T-helper 1 cell treated with Interleukin-12 subunit alpha and Interleukin-12 subunit beta and Interleukin-4 antibody, amounts not matched to agents 30 ng/mL and 1 ng/mL, for 36 hours (primary cell): ENCODE results near the gene IFTAP. TPM values are rescaled to one million over a fixed set of nuclear protein-coding genes. Genes with fewer than 3 reads are reported as not detected.
"Not testable (repeated sequence)": the region's sequence is repeated elsewhere in the genome, so short reads cannot be mapped to it uniquely, and the experiment has no call there.

Experiments
- intact Hi-C: fragments of 100-400 bp; cut with micrococcal nuclease; formaldehyde crosslinking; loops from one replicate; pipeline ENCODE4 v1.15.1; 2024
- total RNA-seq: library from RNA; stranded (reverse); gene quantifications from 2 replicates; pipeline ENCODE4 v1.2.3, GENCODE V29; 2022

The IFTAP gene
- total RNA-seq, 1 donor from 2014 or later = 1.1 TPM

DNA sequence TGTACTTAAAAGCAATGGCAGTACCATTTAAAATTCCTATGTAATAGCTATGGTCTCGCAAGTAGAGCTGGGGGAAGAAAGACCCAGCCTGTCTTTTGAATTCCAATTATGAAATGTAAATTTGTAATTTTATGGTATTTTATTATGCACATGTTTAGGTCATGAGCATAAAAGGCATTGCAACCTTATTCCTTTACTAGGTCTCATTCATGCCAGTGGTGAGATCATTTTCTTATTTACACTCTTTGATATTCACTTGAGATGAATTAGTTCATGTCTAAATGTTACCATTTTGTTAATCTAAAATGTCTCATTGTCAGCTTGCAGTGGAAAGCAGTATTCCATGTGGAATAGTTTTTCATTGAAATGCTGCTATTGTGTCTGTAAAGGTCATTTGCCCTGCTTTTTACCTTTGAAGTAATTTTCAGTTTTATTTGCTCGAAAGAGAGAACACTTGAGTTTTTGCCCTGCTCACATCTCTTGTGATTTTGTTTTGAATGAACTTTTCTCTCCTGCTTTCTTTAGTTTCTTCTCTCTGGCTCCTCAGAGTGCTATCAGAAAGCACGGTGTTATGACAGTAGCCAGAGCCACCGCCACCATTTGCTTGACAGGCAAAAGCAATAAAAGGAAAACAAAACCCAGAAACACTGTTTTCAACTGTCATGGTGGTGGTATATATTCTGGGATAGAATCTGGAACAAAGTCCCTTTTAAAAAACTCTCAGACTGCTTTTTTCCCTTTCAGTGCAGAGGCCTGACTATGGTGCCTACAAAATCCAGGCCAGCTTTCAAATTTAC lies 41.0 kb downstream of the IFTAP start:
- intact Hi-C loops = no loop called here

DNA sequence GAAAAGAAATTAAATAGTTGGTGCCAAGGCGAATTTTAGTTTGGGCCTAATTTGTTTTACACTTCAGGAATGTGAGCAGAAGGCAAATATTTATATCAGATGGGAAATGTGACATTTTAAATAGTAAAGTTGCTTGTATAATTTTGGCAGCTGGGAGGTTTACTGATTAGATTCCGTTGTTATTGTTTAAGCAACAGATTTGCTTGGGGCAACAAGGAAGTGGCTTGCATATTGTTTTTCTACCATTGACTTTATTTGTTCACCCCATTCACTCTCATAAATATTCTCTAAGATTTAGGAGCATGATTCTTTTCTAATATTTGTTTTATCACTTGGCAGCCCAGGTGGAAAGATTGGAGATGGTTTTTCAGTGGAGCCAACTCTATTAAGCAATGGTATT lies 44.3 kb downstream of the IFTAP start:
- intact Hi-C loops = no loop called here

DNA sequence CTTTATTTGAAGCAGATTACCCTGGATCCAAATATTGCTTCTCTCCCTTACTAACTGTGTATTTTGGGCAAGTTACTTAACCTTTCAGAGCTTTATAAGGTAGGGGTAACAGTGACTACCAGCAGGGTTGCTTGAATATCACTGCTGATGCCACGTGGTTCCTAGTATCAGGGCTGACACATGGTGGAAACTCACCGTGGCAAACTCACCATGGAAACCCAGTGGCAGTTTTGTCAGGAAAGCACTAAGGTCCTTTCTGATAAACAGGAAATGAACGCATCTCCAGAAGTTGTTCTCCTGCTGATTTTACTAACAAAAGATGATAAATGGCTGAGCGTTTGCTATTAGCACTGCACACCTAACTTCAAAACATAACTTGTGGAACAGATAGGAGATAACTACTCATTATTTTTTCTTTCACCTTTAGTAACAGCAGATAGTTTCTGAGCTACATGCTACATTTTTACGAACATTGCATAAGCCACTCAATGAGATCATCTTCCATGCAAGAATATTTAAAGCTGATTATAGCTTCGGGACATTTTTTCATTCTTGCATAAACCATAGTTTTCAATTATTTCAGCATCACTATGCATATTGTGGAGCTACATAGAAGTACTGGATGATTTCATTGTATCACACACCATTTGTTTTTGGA lies 63.4 kb downstream of the IFTAP start:
- intact Hi-C loops = no loop called here

DNA sequence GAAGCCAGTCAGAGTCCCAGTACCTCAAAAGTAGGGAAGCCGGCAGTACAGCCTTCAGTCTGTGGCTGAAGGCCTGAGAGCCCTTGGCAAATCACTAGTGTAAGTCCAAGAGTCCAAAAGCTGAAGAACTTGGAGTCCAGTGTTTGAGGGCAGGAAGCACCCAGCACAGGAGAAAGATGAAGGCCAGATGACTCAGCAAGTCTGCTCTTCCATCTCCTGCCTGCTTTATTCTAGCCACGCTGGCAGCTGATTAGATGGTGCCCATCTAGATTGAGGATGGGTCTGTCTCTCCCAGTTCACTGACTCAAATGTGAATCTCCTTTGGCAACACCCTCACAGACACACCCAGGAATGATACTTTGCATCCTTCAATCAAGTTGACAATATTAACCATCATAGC lies 67.1 kb downstream of the IFTAP start:
- intact Hi-C loops = not testable (repeated sequence)

DNA sequence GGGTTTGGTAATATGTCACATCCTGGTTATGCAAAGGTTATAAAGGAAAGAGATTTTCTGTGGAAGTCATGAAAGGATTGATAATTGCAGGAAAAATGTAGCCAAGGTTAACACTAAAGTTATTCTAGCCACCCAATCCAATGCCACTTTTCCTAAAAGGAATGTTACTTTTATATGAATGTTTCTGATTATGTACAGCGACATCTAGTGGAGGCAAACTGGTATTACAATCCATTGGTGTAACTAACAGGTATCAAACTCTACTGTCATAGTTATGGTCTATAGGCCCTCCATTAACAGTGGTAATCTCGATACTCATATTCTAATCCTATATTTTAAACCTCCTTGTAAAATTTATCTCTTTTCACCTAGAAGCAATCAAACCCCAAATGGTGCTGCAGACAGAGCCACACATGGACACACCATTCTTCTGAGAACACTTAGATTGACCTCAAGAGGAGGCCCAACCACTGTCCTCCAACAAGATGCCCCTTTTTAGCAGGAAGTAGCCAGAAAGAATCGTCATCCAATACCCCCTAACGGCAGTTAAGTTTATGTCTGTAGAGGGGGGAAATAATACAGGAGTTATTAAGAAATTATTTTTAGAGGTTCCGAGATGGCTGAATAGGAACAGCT lies 78.6 kb downstream of the IFTAP start:
- intact Hi-C loops = loop anchor here (1.0 kb wide), 3 partner anchors 74 to 381 kb away; no protein-coding TSS in a partner anchor

DNA sequence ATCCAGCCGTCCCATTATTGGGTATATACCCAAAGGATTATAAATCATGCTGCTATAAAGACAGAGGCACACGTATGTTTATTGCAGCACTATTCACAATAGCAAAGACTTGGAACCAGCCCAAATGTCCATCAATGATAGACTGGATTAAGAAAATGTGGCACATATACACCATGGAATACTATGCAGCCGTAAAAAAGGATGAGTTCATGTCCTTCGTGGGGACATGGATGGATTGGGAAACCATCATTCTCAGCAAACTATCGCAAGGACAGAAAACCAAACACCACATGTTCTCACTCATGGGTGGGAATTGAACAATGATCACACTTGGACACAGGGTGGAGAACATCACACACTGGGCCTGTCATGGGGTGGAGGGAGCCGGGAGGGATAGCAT lies 85.2 kb downstream of the IFTAP start:
- intact Hi-C loops = not testable (repeated sequence)

DNA sequence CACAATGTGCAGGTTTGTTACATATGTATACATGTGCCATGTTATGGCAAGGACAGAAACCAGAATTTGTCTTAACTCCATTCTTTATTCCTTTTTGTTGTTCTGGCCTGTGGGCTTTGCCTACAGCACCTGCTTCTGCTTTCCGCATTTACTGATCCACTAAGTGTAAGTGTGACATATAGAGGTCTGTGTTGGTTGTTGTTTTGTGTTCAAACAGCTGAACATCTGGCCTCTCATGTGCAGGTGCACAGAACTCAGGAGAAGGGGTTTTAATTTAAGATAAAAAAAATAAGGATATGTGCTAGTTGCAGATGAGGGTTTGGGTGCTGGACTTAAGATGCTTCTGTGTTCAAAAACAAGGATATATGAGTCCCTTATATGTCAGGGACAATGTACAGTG lies 89.5 kb downstream of the IFTAP start:
- intact Hi-C loops = no loop called here

DNA sequence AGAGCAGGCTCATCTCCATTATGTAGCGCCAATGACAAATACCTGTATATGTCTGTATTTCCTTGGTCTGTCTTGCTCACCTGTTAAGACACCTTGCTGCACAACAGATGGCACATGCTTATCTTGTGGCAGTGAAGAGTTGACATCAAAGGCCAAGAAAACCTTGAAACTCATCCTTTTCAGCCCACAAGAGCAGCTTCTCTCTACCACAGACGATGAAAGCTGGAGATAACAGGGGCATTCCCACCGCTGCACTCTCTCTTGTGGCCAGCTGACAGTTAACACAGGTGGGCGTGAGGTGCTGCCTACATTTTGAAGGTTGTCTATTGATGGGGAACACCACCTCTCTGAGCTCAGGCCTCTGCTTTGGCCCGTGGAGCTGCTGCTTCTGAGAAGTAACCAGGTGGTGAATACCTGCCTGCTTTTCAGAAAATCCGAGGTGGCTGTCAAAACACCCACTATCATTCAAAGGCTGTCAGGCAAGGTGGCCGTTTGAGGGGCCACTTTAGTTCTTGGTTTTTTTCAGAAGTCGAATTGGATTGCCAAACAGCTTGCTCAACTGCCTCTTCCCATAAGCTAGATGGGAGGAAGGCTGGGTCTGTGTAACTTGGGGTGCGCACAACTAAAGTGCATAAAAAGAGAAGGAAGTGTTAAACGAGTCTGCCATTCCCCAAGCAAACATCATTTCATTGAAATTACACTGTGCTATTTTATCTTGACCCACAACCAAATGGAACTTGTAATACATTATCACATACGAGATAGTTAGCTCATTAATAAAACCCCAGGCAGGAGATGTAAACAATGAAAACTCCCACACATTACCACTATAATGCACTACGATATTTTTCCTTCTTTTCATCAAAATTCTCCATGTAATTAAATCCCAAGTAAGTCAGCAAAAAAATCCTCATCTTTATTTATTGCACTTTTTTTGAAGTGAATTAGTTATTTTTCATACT lies 90.8 kb downstream of the IFTAP start:
- intact Hi-C loops = no loop called here

DNA sequence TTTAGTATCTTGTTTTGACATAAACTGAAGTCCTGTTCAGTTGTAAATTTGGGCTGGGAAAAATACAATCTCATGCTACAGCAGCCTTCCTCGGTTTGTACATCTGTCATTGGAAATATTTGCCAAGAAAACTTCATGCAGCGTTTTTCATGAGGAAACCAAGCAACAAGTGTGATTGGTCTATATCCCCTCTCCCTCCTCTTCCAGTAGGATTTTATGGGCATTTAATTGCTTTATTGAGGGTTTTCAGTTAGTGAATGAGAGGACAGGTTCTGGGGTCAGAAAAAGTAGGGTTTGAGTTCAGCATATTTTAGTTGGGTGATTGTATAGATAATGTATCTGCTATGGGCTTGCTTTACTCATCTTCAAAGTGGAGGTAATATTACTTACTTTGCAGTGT lies 93.8 kb downstream of the IFTAP start:
- intact Hi-C loops = no loop called here

DNA sequence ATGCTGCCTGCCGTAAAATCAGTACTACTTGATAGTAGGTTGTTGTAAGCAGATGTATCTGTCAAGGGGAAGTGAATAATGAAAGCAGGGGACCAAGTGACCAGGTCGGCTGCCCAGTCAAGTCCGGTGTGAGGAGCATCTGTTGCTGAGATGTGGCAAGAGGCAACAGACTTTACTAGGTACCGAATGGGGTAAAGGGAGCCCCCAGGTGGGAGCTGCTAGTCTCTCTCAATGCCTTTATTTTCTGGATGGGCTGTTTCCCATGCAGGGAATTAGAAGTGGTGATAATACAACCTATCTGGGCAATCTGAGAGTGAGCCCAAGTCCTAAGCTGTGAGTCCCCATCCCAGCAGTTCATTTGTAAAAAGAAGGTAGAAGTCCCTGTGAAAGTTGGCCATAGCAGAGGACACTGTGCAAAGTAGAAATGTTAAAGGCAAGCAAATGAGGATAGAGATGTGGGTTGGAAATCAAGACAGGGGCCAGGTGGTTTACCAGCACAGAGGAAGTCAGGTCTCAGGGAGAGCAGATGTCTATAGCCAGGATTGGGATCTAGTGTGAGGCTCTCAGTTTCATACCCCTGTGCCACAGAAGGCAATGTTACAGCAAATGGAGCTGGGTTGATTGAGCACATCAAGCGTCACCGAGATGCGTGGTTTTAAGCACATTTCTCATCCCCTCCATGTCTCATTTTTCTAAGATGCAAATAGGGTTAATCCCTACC lies 94.4 kb downstream of the IFTAP start:
- intact Hi-C loops = no loop called here

DNA sequence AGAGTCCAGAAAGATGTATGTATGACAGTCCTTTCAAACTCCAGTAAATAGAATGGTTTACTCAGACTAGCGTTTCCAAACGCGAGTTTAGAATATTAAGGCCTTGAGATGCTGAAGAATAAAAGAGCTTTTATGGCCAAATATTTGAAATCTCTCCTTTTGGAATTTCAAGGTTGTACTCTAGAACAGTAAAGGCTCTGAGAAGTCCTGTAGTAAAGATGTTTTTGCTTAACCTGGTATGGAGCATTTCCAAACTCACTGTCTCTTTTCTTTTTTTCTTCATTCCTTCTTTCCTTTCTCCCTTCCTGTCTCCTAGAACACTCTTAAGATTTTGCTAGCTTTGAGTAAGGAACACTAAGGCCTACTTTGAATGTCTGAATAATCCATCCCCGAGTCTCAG lies 95.1 kb downstream of the IFTAP start:
- intact Hi-C loops = no loop called here

DNA sequence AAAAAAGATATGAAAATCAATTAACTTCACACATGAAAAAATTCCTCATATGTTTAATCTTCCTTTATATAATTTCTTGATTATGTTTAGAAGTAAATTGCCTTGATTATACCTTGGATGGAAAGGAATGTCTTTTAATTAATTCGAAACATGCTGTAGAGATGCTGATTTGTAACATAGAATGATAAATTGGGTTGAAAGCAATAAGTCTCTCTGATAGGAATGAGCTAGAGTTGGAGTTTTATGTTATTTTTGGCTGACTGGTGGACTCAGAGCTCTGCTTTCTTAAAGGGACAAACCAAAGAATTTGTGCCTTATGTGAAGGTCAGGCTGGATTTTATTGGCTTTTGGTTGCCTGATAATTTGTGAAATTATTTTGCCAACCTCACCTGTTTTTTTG lies 98.4 kb downstream of the IFTAP start:
- intact Hi-C loops = no loop called here

DNA sequence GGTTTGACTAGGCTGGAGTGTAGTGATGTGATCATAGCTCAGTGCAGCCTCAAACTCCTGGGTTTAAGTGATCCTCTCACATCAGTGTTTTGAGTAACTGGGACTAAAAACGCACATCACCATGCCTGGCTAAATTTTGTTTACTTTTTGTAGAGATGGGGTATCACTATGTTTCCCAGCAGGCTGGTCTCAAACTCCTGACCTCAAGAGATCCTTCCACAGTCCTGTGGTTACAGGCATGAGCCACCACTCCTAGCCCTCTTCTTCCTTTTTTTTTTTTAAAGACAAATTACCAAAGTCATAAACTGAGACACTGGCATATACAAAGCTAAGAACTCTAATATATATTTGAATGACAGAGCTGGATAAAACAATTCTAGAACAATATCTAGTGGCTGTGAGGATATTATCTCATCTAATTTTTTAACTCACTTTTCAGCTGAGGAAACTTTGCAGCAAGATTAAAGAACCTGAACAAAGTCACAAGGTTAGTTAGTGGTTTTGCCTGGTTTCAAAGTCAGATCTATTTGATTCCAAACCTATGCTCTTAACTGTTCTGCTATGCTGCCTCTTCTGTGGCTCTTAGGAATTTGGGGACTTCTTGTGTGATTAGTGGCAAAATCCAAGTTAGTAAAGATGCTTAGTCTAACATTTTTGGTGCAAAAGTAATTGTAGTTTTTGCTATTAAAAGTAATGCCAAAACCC lies 99.0 kb downstream of the IFTAP start:
- intact Hi-C loops = no loop called here

DNA sequence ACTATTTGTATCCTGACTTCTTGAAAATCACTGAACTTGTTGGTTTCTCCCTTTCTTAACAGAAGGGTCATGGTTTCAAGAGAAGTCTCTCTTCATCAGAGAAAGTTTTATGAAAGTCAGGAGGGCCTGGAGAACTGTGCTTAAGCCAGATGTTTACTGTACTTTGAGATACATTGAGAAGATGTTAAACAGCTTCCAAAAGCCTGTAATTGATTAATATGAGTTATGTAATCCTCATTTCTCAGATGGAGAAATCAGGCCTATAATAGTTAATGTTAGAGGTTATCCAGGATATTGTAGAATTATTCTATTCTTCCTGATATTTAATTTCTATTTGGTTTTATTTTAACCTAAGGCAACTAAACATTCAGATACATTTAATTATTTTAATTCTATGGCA lies 100.8 kb downstream of the IFTAP start:
- intact Hi-C loops = no loop called here

DNA sequence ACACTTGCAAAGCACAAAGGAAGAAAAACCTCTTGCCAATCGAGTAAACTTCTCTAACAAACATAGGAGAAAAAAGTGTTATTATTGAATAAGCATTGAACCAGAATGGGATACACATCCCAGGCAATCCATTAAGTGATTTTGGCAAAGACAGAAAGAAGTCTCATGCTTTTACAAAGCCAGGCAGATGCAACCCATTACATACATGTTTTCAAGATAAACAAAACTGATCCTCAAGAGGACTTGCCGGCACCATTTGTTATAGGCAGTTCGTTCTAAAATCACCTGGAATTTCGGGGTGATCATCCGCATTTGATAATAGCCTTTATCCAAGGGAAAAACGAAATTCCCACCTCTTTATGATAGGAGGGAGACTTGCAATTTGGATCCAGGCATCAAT lies 101.3 kb downstream of the IFTAP start:
- intact Hi-C loops = no loop called here

DNA sequence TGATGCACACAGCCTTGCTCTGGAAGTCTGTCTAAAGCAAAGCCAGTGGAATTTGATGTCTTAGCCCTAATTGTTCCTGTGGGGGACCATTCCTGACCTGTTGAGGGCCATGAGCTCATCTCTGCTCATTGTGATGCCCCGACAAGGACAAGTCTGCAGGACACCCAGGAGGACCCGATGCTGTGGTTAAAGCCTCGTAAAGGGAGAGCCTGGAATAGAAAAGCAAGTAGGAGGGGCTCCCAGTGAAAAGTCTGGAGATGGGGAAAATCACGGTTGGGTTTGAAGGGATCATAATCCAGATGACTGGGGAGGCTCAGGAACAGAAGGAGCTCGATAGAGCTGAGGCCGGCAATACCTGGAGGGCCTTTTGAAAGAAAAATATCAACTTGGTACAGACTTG lies 102.2 kb downstream of the IFTAP start:
- intact Hi-C loops = no loop called here

DNA sequence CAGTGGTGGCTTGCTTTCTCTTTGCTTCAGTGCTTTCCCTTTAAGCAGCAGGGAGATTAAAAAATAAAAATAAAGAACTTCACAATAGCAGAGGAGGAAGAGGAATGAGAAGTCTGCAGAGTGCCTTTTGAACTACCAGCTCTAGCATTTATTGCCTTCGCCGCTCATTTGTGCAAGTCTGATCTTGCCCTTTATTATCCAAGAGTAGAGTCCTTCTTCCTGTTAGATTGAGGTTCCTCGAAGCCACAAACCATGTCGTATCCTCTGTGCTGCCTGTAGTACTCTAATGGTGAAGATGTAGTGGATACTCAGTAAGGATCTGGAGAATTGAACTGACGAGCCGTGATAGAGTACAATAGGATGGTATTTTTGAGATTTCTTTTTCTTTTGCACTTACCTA lies 105.0 kb downstream of the IFTAP start:
- intact Hi-C loops = no loop called here

DNA sequence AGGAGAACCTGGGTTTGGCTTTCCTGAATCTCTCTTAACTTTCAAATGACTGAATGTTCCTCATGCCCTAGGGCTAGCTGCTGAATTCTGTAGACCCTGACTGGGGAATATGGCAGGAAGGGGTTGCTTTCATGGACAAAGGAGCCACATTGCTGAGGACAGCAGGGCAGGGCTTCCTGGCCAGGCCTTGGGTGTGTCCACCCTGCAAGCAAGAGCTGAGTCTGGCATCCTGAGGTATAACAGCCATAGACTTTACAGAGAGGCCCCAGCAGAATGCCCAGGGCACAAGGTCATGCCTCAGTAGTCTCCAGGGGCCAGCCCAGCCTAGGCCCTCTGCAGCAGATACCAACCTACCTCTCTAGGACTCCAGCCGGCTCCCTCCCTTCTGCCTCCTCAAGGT lies 105.9 kb downstream of the IFTAP start:
- intact Hi-C loops = no loop called here

DNA sequence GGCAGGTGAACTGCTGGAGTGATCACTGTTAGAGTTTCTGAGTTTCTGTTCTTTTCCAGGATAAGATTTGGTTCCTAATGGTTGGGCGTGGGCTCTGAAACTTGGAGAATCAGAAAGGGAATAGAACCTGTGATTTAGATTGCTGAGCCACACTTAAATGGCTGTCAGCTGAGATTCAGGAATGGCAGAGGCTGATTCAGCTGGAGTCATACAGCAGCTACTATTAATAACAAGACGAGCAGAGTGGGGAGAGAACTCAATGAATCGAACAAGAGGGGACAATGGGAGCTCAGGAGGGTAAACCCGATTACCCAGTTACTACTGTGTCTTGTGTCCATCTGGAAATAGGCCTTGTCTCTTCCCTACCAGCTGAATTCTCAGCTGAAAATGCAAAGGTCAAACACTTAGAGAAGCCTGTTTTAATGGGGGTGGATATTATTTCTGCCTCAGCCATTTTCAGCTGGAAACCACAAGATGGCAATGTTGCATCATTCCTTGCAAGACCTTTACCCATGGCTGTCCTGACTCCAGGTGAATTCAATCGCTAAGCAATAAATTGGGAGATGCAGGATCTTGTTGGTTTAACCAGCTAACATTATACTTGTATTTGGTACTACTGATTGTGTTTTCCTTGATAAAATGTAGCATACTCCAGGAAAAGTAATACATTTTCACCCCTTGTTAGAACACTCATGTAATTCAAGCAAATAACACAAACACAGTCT lies 108.2 kb downstream of the IFTAP start:
- intact Hi-C loops = loop anchor here (1.0 kb wide), 1 partner anchor 45 kb away; no protein-coding TSS in a partner anchor
